Measurements from ENCODE around the gene ZNRF4. TPM values are rescaled to one million over a fixed set of nuclear protein-coding genes. Genes with fewer than 3 reads are reported as not detected.

The ZNRF4 gene
- total RNA-seq, 1 experiment from 2014 or later: not detected

DNA sequence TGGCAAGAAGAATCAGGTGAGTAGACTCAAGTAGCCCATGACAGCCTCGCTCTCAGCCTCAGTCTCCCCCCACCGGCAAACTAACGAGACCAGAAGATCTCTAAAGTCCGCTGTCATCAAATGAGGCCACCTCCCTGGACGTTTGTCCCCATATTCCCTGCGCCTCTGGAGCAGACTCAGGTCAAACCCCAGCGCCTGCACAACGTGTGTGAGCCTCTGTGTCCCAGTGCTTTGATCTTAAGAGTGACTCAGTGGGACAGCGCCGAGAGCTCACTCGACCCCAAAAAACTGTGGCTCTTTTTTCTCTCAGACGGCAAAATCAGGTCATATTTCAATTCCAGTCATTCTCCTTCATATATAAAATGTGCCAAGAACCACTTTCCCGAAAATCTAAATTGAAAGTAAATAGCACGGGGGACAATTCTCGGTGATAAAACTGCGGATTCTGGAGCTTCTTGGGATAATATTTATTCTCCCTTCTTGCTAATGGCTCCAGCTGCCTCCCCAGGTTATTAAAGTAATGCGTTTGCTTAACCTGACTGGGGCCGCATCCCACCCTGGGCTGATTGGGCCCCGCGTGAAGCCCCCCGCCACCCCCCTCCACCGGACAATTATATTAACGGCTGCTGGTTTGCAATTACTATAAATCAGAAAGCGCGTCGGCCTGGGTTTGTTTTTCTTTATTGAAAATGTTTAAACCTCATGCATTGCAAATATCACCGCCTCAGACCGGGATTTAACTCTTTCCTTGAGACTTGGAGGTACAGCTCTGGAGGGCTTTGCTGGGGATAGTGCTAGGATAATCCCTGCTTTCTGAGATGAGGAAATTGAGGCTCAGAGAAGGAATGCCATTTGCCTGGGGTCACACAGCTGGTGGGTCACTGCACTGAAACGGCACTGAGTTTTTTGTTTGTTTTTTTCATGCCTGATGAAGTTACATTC is 37.5 kb upstream of the ZNRF4 start:
- H3K27me3 Mint-ChIP-seq (ENCODE audit: unreplicated experiment): peaks cover 83% of the 10 kb centered on the region
- H3K4me3 Mint-ChIP-seq (ENCODE audit: low read depth, unreplicated experiment): no peak overlapping the region
- TF ChIP-seq, protein P1, sequence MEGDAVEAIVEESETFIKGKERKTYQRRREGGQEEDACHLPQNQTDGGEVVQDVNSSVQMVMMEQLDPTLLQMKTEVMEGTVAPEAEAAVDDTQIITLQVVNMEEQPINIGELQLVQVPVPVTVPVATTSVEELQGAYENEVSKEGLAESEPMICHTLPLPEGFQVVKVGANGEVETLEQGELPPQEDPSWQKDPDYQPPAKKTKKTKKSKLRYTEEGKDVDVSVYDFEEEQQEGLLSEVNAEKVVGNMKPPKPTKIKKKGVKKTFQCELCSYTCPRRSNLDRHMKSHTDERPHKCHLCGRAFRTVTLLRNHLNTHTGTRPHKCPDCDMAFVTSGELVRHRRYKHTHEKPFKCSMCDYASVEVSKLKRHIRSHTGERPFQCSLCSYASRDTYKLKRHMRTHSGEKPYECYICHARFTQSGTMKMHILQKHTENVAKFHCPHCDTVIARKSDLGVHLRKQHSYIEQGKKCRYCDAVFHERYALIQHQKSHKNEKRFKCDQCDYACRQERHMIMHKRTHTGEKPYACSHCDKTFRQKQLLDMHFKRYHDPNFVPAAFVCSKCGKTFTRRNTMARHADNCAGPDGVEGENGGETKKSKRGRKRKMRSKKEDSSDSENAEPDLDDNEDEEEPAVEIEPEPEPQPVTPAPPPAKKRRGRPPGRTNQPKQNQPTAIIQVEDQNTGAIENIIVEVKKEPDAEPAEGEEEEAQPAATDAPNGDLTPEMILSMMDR (IDR thresholded peaks at IDR 0.05; ENCODE audit: unreplicated experiment): no peak
- CTCF ChIA-PET: interaction anchor here (0.6 to 0.7 kb wide), 2 partner anchors 60 to 576 kb away, joined by 3 to 4 read pairs; no protein-coding TSS in a partner anchor
- no peaks in the 10 kb centered on the region for H3K9me3 Mint-ChIP-seq (ENCODE audit: low read depth, unreplicated experiment)
- BruUV-seq (replicated peaks): no TSS peak
- peaks cover 7% of the 10 kb centered on the region for H3K36me3 Mint-ChIP-seq (ENCODE audit: insufficient read depth, unreplicated experiment)
- no peak overlapping the region for H3K27ac Mint-ChIP-seq (ENCODE audit: unreplicated experiment)
- H3K4me1 Mint-ChIP-seq (ENCODE audit: low read depth, unreplicated experiment): no peaks in the 10 kb centered on the region
- intact Hi-C loops (cut with micrococcal nuclease; ENCODE audit: unreplicated experiment): no loop called here
- no peak for DNase-seq

DNA sequence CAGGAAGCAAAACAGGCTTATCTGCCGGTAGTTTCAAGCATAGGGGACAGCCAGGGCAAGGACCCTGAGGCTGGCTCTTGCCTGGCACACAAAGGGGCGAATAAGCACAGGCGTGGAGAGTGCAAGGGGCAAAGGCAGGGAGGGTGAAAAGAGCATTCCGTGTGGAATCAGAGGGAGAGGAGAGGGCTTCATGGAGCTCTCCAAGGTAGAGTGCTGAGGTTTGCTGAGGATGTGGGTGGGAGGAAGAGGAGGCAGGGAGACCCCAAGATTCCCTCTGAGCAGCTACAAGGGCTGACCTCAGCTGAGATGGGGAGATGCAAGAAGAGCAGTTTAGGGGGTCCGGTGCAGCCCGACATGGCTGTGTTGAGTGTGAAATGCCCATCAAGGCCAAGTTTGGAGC is 36.5 kb upstream of the ZNRF4 start:
- no peak overlapping the region for H3K4me3 Mint-ChIP-seq (ENCODE audit: low read depth, unreplicated experiment)
- no peak for DNase-seq
- no TSS peak for BruUV-seq (replicated peaks)
- H3K27ac Mint-ChIP-seq (ENCODE audit: unreplicated experiment): no peak overlapping the region
- H3K4me1 Mint-ChIP-seq (ENCODE audit: low read depth, unreplicated experiment): no peaks in the 10 kb centered on the region
- no peaks in the 10 kb centered on the region for H3K9me3 Mint-ChIP-seq (ENCODE audit: low read depth, unreplicated experiment)
- intact Hi-C loops (cut with micrococcal nuclease; ENCODE audit: unreplicated experiment): no loop called here
- TF ChIP-seq, protein P1 (IDR thresholded peaks at IDR 0.05; ENCODE audit: unreplicated experiment): no peak
- H3K36me3 Mint-ChIP-seq (ENCODE audit: insufficient read depth, unreplicated experiment): peaks cover 7% of the 10 kb centered on the region
- H3K27me3 Mint-ChIP-seq (ENCODE audit: unreplicated experiment): peaks cover 83% of the 10 kb centered on the region
- CTCF ChIA-PET: interaction anchor here (0.6 kb wide), 1 partner anchor 59 kb away, joined by 4 read pairs; no protein-coding TSS in a partner anchor

DNA sequence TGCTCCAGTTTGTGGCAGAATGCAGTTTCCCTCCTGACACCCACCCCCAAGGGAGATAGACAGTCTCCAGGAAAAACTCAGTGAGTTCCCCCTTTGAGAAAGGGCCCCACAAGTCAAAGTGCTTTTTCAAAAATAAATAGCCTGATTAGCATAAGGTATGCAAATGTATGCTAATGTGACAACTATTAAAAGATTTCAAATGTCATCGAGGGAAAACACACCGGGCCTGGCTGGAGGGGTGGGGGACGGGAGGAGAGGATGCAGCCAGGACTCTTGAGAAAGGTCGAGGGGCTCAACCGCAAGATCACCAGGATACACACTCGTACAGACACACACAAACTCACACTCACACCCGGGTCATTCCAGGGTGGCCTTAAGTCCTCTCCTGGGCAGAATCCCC is 34.3 kb upstream of the ZNRF4 start:
- no peak overlapping the region for H3K4me3 Mint-ChIP-seq (ENCODE audit: low read depth, unreplicated experiment)
- H3K4me1 Mint-ChIP-seq (ENCODE audit: low read depth, unreplicated experiment): no peaks in the 10 kb centered on the region
- BruUV-seq (replicated peaks): no TSS peak
- TF ChIP-seq, protein P1 (IDR thresholded peaks at IDR 0.05; ENCODE audit: unreplicated experiment): no peak
- intact Hi-C loops (cut with micrococcal nuclease; ENCODE audit: unreplicated experiment): no loop called here
- peaks cover 7% of the 10 kb centered on the region for H3K36me3 Mint-ChIP-seq (ENCODE audit: insufficient read depth, unreplicated experiment)
- peaks cover 97% of the 10 kb centered on the region for H3K27me3 Mint-ChIP-seq (ENCODE audit: unreplicated experiment)
- DNase-seq: no peak
- H3K9me3 Mint-ChIP-seq (ENCODE audit: low read depth, unreplicated experiment): peaks cover 2% of the 10 kb centered on the region
- CTCF ChIA-PET: no interaction called here
- no peak overlapping the region for H3K27ac Mint-ChIP-seq (ENCODE audit: unreplicated experiment)

DNA sequence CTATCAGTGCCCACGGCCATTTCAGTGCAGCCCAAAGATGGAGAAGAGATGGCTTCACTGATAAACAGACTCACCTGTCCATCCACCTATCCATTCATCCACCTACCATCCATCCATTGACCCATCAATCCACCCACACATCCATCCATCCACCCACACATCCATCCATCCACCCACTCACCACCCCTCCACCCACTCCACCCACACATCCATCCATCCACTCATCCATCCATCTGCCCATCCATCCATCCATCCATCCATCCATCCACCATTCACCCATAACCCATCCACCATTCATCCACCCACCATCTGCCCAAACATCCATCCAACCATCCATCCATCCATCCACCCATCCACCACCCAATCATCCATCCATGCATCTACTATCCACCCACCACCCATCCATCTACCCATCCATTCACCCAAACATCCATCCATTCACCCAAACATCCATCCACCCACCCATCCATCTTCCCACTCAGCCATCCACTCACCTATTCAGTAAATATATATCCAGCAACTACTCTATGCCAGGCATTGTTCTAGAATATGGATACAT is 31.6 kb upstream of the ZNRF4 start:
- intact Hi-C loops (cut with micrococcal nuclease; ENCODE audit: unreplicated experiment): no loop called here
- no TSS peak for BruUV-seq (replicated peaks)
- Mint-ChIP-seq H3K9me3 (ENCODE audit: low read depth, unreplicated experiment) (peaks cover 2% of the 10 kb centered on the region), H3K27ac (ENCODE audit: unreplicated experiment) (no peak overlapping the region), H3K36me3 (ENCODE audit: insufficient read depth, unreplicated experiment) (peaks cover 4% of the 10 kb centered on the region), H3K4me1 (ENCODE audit: low read depth, unreplicated experiment) (no peaks in the 10 kb centered on the region), H3K4me3 (ENCODE audit: low read depth, unreplicated experiment) (no peak overlapping the region), H3K27me3 (ENCODE audit: unreplicated experiment) (peaks cover 83% of the 10 kb centered on the region)
- CTCF ChIA-PET: no interaction called here
- TF ChIP-seq, protein P1 (IDR thresholded peaks at IDR 0.05; ENCODE audit: unreplicated experiment): no peak
- no peak for DNase-seq

All from Calu3 (cell line).